Thoracic aorta (tissue), 2 donors: ENCODE results near the gene SYNE2. TPM values are rescaled to one million over a fixed set of nuclear protein-coding genes. Genes with fewer than 3 reads are reported as not detected.
"Not testable (repeated sequence)": the region's sequence is repeated elsewhere in the genome, so short reads cannot be mapped to it uniquely, and the experiment has no call there.

Source experiments
- ATAC-seq: fragments of 150-250 bp; one replicate; pipeline ENCODE4 v1.8.0; 2017; ENCODE audit warnings: low read depth; ENCODE audit not compliant: insufficient number of reproducible peaks, low FRiP score
- DNase-seq: peaks from one replicate; pipeline ENCODE4 v3.0.0-alpha.2; 2020; ENCODE audit warnings: low spot score
- H3K27ac ChIP-seq, 2 donors: fragments of 200-600 bp; sonication (generic); 1 replicate in 1 of 2; 2 replicates in 1 of 2; pipeline ENCODE4 v1.5.1; 2016; ENCODE audit warnings: mild to moderate bottlenecking in 2 of 2, moderate library complexity in 2 of 2
- H3K27me3 ChIP-seq: fragments of 200-600 bp; sonication (generic); replicated peaks from 2 replicates; pipeline ENCODE4 v1.6.0; 2016; ENCODE audit warnings: mild to moderate bottlenecking; ENCODE audit not compliant: insufficient read depth
- H3K36me3 ChIP-seq: fragments of 200-600 bp; sonication (generic); one replicate; pipeline ENCODE4 v1.5.1; 2016
- H3K4me1 ChIP-seq, 2 donors: fragments of 200-600 bp; sonication (generic); 1 replicate in 1 of 2; 2 replicates in 1 of 2; pipeline versions ENCODE4 v1.5.1 to v1.6.0; 2016; ENCODE audit warnings: low read depth in 2 of 2, mild to moderate bottlenecking in 1 of 2; ENCODE audit not compliant: control insufficient read depth in 1 of 2
- H3K4me3 ChIP-seq: fragments of 200-600 bp; sonication (generic); 2 replicates; pipeline ENCODE4 v1.5.1; 2016; ENCODE audit warnings: mild to moderate bottlenecking
- H3K9me3 ChIP-seq: fragments of 200-600 bp; sonication (generic); 2 replicates; pipeline ENCODE4 v1.5.1; 2016
- total RNA-seq, 2 donors: library from RNA; depleted of rRNA; stranded (reverse); fragments of >200 nt; gene quantifications; one replicate each; pipeline versions ENCODE4 v1.1.0 to v1.2.3, GENCODE V29; 2016
- TF ChIP-seq, protein P1 (sequence below): fragments of 200-600 bp; sonication (generic); IDR thresholded peaks from one replicate; pipeline ENCODE4 v1.5.1; 2019; ENCODE audit warnings: antibody characterized with exemption

SYNE2 gene
- total RNA-seq, 2 donors from 2014 or later: 125 to 256 TPM

DNA sequence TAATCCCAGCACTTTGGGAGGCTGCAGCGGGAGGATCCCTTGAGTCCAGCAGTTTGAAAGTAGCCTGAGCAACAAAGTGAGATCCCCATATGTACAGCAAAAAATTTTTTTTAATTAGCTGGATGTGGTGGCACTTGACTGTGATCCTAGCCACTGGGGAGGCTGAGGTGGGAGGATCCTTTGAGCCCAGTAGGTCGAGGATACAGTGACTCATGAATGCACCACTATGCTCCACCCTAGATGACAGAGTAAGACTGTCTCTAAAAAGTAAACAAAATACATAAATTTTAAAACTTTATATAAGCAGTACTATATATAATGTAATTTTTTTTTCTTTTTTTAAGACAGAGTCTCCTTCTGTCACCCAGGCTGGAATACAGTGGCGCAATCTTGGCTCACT is 326.0 kb downstream of the SYNE2 start:
- no peak overlapping the region for H3K4me3 ChIP-seq
- no peak overlapping the region for H3K27ac ChIP-seq
- ATAC-seq (no peak), DNase-seq (no peak)
- H3K36me3 ChIP-seq: peaks cover 21% of the 10 kb centered on the region
- TF ChIP-seq, protein P1, sequence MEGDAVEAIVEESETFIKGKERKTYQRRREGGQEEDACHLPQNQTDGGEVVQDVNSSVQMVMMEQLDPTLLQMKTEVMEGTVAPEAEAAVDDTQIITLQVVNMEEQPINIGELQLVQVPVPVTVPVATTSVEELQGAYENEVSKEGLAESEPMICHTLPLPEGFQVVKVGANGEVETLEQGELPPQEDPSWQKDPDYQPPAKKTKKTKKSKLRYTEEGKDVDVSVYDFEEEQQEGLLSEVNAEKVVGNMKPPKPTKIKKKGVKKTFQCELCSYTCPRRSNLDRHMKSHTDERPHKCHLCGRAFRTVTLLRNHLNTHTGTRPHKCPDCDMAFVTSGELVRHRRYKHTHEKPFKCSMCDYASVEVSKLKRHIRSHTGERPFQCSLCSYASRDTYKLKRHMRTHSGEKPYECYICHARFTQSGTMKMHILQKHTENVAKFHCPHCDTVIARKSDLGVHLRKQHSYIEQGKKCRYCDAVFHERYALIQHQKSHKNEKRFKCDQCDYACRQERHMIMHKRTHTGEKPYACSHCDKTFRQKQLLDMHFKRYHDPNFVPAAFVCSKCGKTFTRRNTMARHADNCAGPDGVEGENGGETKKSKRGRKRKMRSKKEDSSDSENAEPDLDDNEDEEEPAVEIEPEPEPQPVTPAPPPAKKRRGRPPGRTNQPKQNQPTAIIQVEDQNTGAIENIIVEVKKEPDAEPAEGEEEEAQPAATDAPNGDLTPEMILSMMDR: no peak
- no peaks in the 10 kb centered on the region for H3K4me1 ChIP-seq
- no peaks in the 10 kb centered on the region for H3K9me3 ChIP-seq
- no peaks in the 10 kb centered on the region for H3K27me3 ChIP-seq

DNA sequence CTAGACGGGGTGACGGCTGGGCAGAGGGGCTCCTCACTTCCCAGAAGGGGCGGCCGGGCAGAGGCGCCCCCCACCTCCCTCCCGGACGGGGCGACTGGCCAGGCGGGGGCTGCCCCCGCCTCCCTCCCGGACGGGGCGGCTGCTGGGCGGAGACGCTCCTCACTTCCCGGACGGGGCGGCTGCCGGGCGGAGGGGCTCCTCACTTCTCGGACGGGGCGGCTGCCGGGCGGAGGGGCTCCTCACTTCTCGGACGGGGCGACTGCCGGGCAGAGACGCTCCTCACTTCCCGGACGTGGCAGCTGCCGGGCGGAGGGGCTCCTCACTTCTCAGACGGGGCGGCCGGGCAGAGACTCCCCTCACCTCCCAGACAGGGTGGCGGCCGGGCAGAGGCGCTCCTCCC is 330.1 kb downstream of the SYNE2 start:
- not testable (repeated sequence) for H3K9me3 ChIP-seq, ATAC-seq, H3K4me3 ChIP-seq, H3K27me3 ChIP-seq, DNase-seq, H3K36me3 ChIP-seq, H3K27ac ChIP-seq, H3K4me1 ChIP-seq

DNA sequence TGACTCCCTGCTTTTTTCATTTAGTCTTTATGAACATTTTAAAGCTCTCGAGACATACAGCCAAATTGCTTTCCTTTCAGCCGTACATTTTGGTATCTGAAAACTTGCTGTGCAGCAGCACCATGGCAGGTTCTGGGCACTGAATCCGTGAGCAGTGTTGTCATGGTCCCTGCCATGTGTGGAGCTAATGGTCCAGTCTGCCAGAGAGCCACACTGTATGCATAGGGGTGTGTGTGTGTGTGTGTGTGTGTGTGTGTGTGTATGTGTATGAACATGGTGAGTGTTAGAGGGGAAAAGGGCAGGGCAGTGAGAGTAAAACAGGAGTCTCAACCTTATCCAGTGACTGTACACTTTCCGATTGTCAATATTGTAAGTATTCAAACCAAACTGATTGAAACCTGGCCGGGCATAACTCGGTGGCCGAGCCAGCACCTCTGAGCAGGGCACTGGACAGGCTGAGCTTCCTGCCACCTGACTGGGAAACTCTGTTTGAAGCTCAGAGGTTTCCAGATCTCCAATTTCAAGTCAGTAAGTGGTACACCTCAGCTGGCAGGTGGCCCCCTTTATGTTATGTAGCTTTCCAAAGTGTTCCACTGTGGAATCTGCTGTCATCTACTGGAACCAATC is 331.4 kb downstream of the SYNE2 start:
- H3K27me3 ChIP-seq: no peaks in the 10 kb centered on the region
- no peak overlapping the region for H3K4me3 ChIP-seq
- no peaks in the 10 kb centered on the region for H3K4me1 ChIP-seq
- H3K36me3 ChIP-seq: peaks cover 7% of the 10 kb centered on the region
- ATAC-seq: no peak
- no peak overlapping the region for H3K27ac ChIP-seq
- H3K9me3 ChIP-seq: no peaks in the 10 kb centered on the region
- TF ChIP-seq, protein P1: no peak
- no peak for DNase-seq

DNA sequence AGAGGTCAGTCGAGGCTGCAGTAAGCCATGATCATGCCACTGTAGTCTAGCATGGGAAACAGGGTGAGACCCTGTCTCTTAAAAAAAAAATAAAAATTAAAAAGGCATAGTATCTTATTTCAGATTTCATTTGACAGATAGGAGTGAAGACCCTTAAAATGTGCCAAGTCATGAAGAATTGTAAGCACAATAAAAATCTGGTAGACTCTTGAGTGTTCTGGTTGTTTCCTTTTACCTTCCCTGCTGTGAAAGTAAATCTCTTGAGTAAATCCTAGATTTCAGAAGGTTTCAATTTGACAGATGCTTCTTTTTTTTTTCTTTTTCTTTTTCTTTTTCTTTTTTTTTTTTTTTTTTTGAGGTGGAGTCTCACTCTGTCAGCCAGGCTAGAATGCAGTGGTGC is 332.4 kb downstream of the SYNE2 start:
- TF ChIP-seq, protein P1: no peak
- Histone ChIP-seq H3K9me3 (no peaks in the 10 kb centered on the region), H3K4me1 (no peaks in the 10 kb centered on the region), H3K36me3 (peaks cover 8% of the 10 kb centered on the region), H3K4me3 (no peak overlapping the region), H3K27me3 (no peaks in the 10 kb centered on the region), H3K27ac (no peak overlapping the region)
- DNase-seq (no peak), ATAC-seq (no peak)

DNA sequence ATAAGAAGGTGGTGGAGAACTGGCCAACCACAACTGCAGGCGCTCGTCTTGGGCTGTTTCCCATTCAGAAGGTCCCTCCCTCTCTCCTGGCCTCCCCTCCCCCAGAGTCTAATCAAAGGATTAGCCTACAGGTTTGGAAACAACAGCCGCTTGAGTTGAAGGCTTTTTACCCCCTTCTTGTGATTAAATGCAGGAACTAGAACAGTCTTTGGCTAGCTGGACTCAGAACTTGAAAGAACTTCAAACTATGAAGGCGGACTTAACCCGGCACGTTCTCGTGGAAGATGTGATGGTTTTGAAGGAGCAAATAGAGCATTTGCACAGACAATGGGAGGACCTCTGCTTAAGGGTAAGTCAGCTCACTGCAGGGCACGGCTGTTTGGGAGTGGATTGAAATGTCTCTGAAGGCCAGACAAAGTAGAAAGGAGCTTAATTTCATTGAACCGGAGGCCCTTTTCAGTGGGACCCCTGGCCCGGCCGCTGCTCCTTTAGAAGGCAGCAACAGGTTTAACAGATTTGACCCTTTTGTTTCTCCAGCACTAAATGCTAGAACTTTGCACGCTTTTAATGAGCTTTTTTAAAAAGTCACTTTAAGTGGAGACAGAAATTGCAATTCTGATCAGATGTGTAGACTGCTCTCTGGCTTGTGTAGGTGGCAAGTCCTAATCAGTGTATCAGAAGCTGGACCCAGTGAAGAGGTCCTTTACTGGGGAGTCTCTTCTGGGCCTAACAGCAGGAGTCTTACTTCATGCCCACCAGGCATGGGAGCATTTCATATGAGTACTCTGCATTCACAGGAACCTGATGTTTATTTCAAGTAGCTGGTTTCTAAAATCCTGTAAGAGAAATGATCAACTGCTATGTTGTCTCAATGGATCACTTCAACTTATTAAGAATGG is 333.7 kb downstream of the SYNE2 start:
- no peak for ATAC-seq
- no peak overlapping the region for H3K27ac ChIP-seq
- no peak overlapping the region for H3K4me3 ChIP-seq
- DNase-seq: no peak
- H3K4me1 ChIP-seq: no peaks in the 10 kb centered on the region
- TF ChIP-seq, protein P1: no peak
- H3K27me3 ChIP-seq: no peaks in the 10 kb centered on the region
- no peaks in the 10 kb centered on the region for H3K9me3 ChIP-seq
- peaks cover 15% of the 10 kb centered on the region for H3K36me3 ChIP-seq
